Measurements from ENCODE around the gene ADGRG6. TPM values are rescaled to one million over a fixed set of nuclear protein-coding genes. Genes with fewer than 3 reads are reported as not detected.

ADGRG6 gene
- polyA plus RNA-seq, 2 donors = 6.8 to 7.0 TPM

DNA sequence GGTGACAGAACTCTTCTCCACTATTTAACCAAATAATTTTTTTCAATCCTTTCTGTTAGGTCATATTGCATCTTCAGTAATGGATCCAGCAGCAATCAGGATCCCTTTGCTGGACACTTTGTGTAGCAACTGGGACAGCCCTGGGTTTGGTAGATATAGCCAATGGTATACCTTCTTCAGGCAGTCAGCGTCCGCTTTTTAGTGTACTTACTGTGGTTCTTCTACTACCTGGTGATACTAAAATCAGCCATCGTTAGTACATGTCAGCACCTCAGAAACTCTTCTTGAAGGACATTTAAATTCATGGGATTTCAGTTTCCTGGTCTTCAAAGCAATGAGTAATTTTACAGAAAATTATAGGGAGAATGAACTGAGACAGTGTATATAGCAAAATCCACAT, 93.5 kb downstream of the ADGRG6 start:
- Histone ChIP-seq H3K4me1 (ENCODE audit: control insufficient read depth in 2 of 2, insufficient read depth in 2 of 2, low read length in 1 of 2) (no peaks in the 10 kb centered on the region), H3K36me3 (ENCODE audit: control insufficient read depth in 2 of 2, insufficient read depth in 2 of 2, low read length in 1 of 2) (no peaks in the 10 kb centered on the region), H3K27ac (ENCODE audit: low read depth in 2 of 2, low read length in 1 of 2) (no peak overlapping the region), H3K4me3 (ENCODE audit: low read depth in 1 of 2, low read length in 2 of 2) (no peak overlapping the region), H3K9me3 (ENCODE audit: control insufficient read depth in 2 of 2, insufficient read depth in 1 of 2, low read depth in 1 of 2, low read length in 1 of 2) (no peaks in the 10 kb centered on the region), H3K27me3 (ENCODE audit: control insufficient read depth in 1 of 2, insufficient read depth in 2 of 2, low read length in 2 of 2) (no peaks in the 10 kb centered on the region)
- 82 to 88% methylated on average over 3 of the region's 3 CpGs for WGBS, 2 donors

DNA sequence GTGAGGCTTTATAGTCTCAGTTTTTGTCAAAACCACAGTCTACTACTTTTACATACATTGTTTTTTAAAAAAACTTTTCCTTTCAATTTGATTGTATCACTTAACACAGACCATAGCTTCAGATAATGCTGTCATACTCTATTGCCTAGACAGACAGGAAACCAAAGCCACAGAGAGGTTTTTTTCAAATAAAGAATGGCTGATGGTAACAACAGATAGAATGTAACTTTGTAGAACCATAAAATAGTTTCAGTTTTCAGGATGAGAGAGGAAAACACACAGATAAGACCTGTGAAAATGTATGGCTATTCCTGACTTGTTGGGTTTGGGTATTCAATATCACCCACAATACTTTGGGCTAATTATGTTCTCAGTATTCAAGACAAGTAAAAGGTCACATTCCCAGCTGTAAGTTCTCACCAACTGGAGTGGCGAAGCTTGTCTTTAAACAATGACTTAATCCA, 94.0 kb downstream of the ADGRG6 start:
- Histone ChIP-seq H3K27me3 (ENCODE audit: control insufficient read depth in 1 of 2, insufficient read depth in 2 of 2, low read length in 2 of 2) (no peaks in the 10 kb centered on the region), H3K36me3 (ENCODE audit: control insufficient read depth in 2 of 2, insufficient read depth in 2 of 2, low read length in 1 of 2) (no peaks in the 10 kb centered on the region), H3K4me3 (ENCODE audit: low read depth in 1 of 2, low read length in 2 of 2) (no peak overlapping the region), H3K9me3 (ENCODE audit: control insufficient read depth in 2 of 2, insufficient read depth in 1 of 2, low read depth in 1 of 2, low read length in 1 of 2) (no peaks in the 10 kb centered on the region), H3K27ac (ENCODE audit: low read depth in 2 of 2, low read length in 1 of 2) (no peak overlapping the region), H3K4me1 (ENCODE audit: control insufficient read depth in 2 of 2, insufficient read depth in 2 of 2, low read length in 1 of 2) (no peaks in the 10 kb centered on the region)
- WGBS, 2 donors = 52 to 67% methylated on average over 1 of the region's 1 CpG

DNA sequence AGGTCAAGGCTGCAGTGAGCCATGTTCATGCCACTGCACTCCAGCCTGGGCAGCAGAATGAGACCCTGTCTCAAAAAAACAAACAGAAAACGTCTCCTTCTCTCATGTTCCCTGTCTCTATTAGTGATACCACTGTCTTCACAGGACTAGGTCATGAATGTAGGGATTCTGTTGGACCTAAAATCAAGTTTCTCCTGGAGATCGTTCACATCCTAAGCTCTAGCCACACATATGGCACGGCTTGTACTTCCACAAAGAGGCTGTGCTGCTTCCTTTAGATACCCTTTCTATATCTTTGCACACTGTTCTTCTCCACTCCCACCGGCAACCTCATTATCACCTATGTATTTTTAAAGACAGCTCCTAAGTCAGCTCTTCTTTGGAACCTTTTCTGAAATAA, 96.5 kb downstream of the ADGRG6 start:
- Histone ChIP-seq H3K36me3 (ENCODE audit: control insufficient read depth in 2 of 2, insufficient read depth in 2 of 2, low read length in 1 of 2) (no peaks in the 10 kb centered on the region), H3K9me3 (ENCODE audit: control insufficient read depth in 2 of 2, insufficient read depth in 1 of 2, low read depth in 1 of 2, low read length in 1 of 2) (no peaks in the 10 kb centered on the region), H3K27ac (ENCODE audit: low read depth in 2 of 2, low read length in 1 of 2) (no peak overlapping the region), H3K27me3 (ENCODE audit: control insufficient read depth in 1 of 2, insufficient read depth in 2 of 2, low read length in 2 of 2) (no peaks in the 10 kb centered on the region), H3K4me3 (ENCODE audit: low read depth in 1 of 2, low read length in 2 of 2) (no peak overlapping the region), H3K4me1 (ENCODE audit: control insufficient read depth in 2 of 2, insufficient read depth in 2 of 2, low read length in 1 of 2) (no peaks in the 10 kb centered on the region)
- WGBS, 2 donors = 77 to 87% methylated on average over 4 of the region's 4 CpGs

DNA sequence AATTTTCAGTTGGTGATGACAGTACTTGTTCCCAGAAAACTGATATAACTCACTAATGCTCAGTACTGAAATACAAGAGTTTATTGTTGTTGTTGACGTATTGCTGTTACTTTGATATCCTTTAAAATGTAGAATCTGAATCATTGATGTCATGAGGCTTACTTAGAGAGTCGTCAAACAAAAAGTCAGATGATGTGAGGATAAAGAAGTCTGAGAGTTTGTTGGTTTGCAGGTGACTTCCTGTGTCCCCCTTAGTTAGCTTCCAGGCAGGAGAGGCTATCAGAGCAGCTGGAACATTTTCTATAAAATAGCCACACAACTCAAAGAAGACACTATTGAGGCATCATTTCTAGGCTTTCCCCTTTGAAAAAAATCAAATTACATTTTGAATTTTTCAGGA, 97.9 kb downstream of the ADGRG6 start:
- H3K9me3 ChIP-seq (ENCODE audit: control insufficient read depth in 2 of 2, insufficient read depth in 1 of 2, low read depth in 1 of 2, low read length in 1 of 2) = no peaks in the 10 kb centered on the region
- no peaks in the 10 kb centered on the region for H3K27me3 ChIP-seq (ENCODE audit: control insufficient read depth in 1 of 2, insufficient read depth in 2 of 2, low read length in 2 of 2)
- no peaks in the 10 kb centered on the region for H3K4me1 ChIP-seq (ENCODE audit: control insufficient read depth in 2 of 2, insufficient read depth in 2 of 2, low read length in 1 of 2)
- no peak overlapping the region for H3K4me3 ChIP-seq (ENCODE audit: low read depth in 1 of 2, low read length in 2 of 2)
- H3K36me3 ChIP-seq (ENCODE audit: control insufficient read depth in 2 of 2, insufficient read depth in 2 of 2, low read length in 1 of 2) = no peaks in the 10 kb centered on the region
- H3K27ac ChIP-seq (ENCODE audit: low read depth in 2 of 2, low read length in 1 of 2) = no peak overlapping the region
- 83% methylated on average over 2 of the region's 2 CpGs for WGBS, 2 donors

DNA sequence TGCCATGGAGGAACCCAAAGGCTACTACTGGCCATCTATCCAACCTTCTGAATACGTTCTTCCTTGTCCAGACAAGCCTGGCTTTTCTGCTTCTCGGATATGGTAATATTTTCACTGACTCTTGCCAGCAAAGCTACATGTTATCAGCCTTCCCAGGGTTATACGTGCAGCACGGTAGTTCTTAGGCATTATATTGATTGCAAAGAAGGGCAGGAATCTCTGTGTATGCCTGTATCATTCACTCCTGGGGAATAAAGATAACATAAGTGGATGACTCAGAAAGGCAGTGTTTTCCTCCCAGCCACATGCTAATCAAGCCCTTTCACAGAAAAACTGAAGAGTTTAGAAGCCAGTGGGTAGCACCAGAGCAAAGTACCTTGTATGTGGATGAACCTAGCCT, 98.7 kb downstream of the ADGRG6 start:
- H3K36me3 ChIP-seq (ENCODE audit: control insufficient read depth in 2 of 2, insufficient read depth in 2 of 2, low read length in 1 of 2) = no peaks in the 10 kb centered on the region
- H3K27ac ChIP-seq (ENCODE audit: low read depth in 2 of 2, low read length in 1 of 2) = no peak overlapping the region
- H3K9me3 ChIP-seq (ENCODE audit: control insufficient read depth in 2 of 2, insufficient read depth in 1 of 2, low read depth in 1 of 2, low read length in 1 of 2) = no peaks in the 10 kb centered on the region
- H3K4me1 ChIP-seq (ENCODE audit: control insufficient read depth in 2 of 2, insufficient read depth in 2 of 2, low read length in 1 of 2) = no peaks in the 10 kb centered on the region
- 56 to 73% methylated on average over 4 of the region's 4 CpGs for WGBS, 2 donors
- no peaks in the 10 kb centered on the region for H3K27me3 ChIP-seq (ENCODE audit: control insufficient read depth in 1 of 2, insufficient read depth in 2 of 2, low read length in 2 of 2)
- no peak overlapping the region for H3K4me3 ChIP-seq (ENCODE audit: low read depth in 1 of 2, low read length in 2 of 2)

DNA sequence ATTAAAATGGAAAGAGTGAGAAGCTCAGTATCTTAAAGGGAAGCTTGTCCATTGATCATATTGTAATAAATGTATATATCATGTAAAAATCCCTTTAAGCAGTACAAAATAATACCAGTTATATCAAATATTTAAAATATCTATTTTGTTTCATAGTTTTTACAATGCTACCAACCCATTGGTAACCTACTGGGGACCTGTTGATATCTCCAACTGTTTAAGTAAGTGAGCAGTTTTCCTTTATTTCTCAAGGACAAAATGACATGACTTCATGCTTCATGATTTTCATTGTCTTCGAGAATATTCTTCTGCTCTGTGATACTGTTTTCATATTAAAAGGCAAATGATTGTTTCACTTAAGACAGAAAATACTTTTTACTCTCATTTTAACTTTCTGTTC, 100.0 kb downstream of the ADGRG6 start:
- Histone ChIP-seq H3K4me1 (ENCODE audit: control insufficient read depth in 2 of 2, insufficient read depth in 2 of 2, low read length in 1 of 2) (no peaks in the 10 kb centered on the region), H3K4me3 (ENCODE audit: low read depth in 1 of 2, low read length in 2 of 2) (no peak overlapping the region), H3K27ac (ENCODE audit: low read depth in 2 of 2, low read length in 1 of 2) (no peak overlapping the region), H3K27me3 (ENCODE audit: control insufficient read depth in 1 of 2, insufficient read depth in 2 of 2, low read length in 2 of 2) (no peaks in the 10 kb centered on the region), H3K36me3 (ENCODE audit: control insufficient read depth in 2 of 2, insufficient read depth in 2 of 2, low read length in 1 of 2) (no peaks in the 10 kb centered on the region), H3K9me3 (ENCODE audit: control insufficient read depth in 2 of 2, insufficient read depth in 1 of 2, low read depth in 1 of 2, low read length in 1 of 2) (no peaks in the 10 kb centered on the region)
- 81 to 91% methylated on average over 1 of the region's 1 CpG for WGBS, 2 donors

DNA sequence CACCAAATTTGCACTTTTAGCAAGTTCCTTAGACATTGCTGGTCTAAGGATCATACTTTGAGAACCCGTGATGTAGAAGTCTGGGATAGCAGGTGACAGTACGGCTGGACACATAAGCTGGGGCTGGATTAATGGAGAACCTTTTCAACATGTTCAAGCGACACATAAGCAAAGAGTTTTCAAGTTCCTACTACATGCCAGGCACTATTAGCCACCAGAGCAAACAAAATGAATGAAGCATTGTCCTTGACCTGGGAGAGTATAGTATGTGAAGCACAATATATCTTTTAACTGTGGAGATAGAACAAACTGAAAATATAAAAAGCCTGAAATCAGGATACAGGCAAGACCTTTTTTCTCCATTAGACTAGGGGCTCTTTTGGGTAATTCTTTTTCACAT, 102.9 kb downstream of the ADGRG6 start:
- H3K36me3 ChIP-seq (ENCODE audit: control insufficient read depth in 2 of 2, insufficient read depth in 2 of 2, low read length in 1 of 2) = no peaks in the 10 kb centered on the region
- no peak overlapping the region for H3K4me3 ChIP-seq (ENCODE audit: low read depth in 1 of 2, low read length in 2 of 2)
- WGBS, 2 donors = 92 to 94% methylated on average over 3 of the region's 3 CpGs
- H3K9me3 ChIP-seq (ENCODE audit: control insufficient read depth in 2 of 2, insufficient read depth in 1 of 2, low read depth in 1 of 2, low read length in 1 of 2) = no peaks in the 10 kb centered on the region
- H3K27ac ChIP-seq (ENCODE audit: low read depth in 2 of 2, low read length in 1 of 2) = no peak overlapping the region
- H3K27me3 ChIP-seq (ENCODE audit: control insufficient read depth in 1 of 2, insufficient read depth in 2 of 2, low read length in 2 of 2) = no peaks in the 10 kb centered on the region
- H3K4me1 ChIP-seq (ENCODE audit: control insufficient read depth in 2 of 2, insufficient read depth in 2 of 2, low read length in 1 of 2) = no peaks in the 10 kb centered on the region

DNA sequence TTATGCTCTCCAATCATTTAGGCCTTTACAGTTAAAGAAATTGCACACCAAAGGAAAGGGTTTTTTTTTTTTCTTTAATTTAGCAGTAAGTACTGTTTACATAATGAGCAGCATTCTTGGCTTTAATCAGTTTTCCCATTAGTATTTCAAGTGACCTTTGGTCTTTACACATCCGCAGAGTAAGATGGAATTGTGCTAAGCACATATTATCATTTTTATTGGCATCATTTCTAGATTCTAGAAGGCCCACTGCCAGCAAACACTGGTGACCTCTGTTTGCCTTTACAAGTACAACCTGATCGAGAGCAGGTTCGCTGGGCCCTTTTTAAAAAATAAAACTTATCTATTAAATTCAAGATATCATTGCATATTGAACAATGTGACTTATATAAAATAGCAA, 104.3 kb downstream of the ADGRG6 start:
- Histone ChIP-seq H3K9me3 (ENCODE audit: control insufficient read depth in 2 of 2, insufficient read depth in 1 of 2, low read depth in 1 of 2, low read length in 1 of 2) (no peaks in the 10 kb centered on the region), H3K36me3 (ENCODE audit: control insufficient read depth in 2 of 2, insufficient read depth in 2 of 2, low read length in 1 of 2) (no peaks in the 10 kb centered on the region), H3K4me3 (ENCODE audit: low read depth in 1 of 2, low read length in 2 of 2) (no peak overlapping the region), H3K27ac (ENCODE audit: low read depth in 2 of 2, low read length in 1 of 2) (no peak overlapping the region), H3K27me3 (ENCODE audit: control insufficient read depth in 1 of 2, insufficient read depth in 2 of 2, low read length in 2 of 2) (no peaks in the 10 kb centered on the region), H3K4me1 (ENCODE audit: control insufficient read depth in 2 of 2, insufficient read depth in 2 of 2, low read length in 1 of 2) (no peaks in the 10 kb centered on the region)
- WGBS, 2 donors = 49 to 73% methylated on average over 3 of the region's 3 CpGs

DNA sequence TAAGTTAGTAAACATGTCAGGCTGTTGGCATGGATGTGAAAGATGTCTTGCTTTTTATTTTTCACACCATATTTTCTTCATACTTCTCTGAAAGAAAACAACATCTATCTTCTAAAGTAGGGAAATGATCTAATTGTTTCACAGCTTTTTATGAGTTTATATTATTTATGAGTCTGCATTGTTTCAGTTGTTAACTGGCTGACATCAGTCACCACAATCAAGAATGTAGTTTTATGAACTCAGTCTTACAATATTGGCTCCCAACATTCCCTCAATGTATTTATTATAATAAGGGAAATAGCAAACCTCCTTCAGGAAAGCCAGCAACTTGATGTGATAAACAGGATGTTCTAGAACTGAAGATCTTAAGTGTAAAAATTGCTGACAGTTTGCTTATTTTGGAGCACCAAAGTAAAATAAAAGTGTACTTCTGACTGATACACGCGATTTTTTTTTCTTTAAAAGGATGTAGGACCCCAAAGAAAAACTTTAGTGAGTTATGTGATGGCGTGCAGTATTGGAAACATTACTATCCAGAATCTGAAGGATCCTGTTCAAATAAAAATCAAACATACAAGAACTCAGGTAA, 106.0 kb downstream of the ADGRG6 start:
- Histone ChIP-seq H3K27ac (ENCODE audit: low read depth in 2 of 2, low read length in 1 of 2) (no peak overlapping the region), H3K27me3 (ENCODE audit: control insufficient read depth in 1 of 2, insufficient read depth in 2 of 2, low read length in 2 of 2) (no peaks in the 10 kb centered on the region), H3K4me3 (ENCODE audit: low read depth in 1 of 2, low read length in 2 of 2) (no peak overlapping the region), H3K4me1 (ENCODE audit: control insufficient read depth in 2 of 2, insufficient read depth in 2 of 2, low read length in 1 of 2) (no peaks in the 10 kb centered on the region), H3K36me3 (ENCODE audit: control insufficient read depth in 2 of 2, insufficient read depth in 2 of 2, low read length in 1 of 2) (no peaks in the 10 kb centered on the region), H3K9me3 (ENCODE audit: control insufficient read depth in 2 of 2, insufficient read depth in 1 of 2, low read depth in 1 of 2, low read length in 1 of 2) (no peaks in the 10 kb centered on the region)
- 65 to 66% methylated on average over 3 of the region's 3 CpGs for WGBS, 2 donors

DNA sequence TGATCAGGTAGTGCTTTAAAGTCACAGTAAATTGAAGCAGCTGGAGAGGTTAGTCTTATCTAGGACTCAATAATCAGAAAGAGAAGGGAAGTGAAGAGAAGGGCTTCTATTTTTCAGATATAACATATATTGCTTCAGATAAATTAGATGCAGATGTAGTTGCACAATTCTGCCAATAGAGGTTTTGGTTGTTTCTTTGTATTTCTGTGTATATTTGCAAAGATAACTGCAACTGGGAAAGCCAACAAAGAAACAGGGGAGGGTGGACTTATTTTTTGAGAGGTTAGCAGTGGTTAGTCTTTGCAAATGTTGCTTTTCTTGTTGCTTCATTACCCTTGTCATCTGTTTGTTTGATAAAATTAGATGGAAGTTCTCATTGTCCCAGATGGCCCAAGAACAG, 106.6 kb downstream of the ADGRG6 start:
- no peaks in the 10 kb centered on the region for H3K27me3 ChIP-seq (ENCODE audit: control insufficient read depth in 1 of 2, insufficient read depth in 2 of 2, low read length in 2 of 2)
- no peak overlapping the region for H3K27ac ChIP-seq (ENCODE audit: low read depth in 2 of 2, low read length in 1 of 2)
- no peaks in the 10 kb centered on the region for H3K9me3 ChIP-seq (ENCODE audit: control insufficient read depth in 2 of 2, insufficient read depth in 1 of 2, low read depth in 1 of 2, low read length in 1 of 2)
- no peaks in the 10 kb centered on the region for H3K4me1 ChIP-seq (ENCODE audit: control insufficient read depth in 2 of 2, insufficient read depth in 2 of 2, low read length in 1 of 2)
- no peak overlapping the region for H3K4me3 ChIP-seq (ENCODE audit: low read depth in 1 of 2, low read length in 2 of 2)
- no peaks in the 10 kb centered on the region for H3K36me3 ChIP-seq (ENCODE audit: control insufficient read depth in 2 of 2, insufficient read depth in 2 of 2, low read length in 1 of 2)

Measured in esophagus (tissue), 2 donors.